ENCODE measurements around the gene CD33. TPM values are rescaled to one million over a fixed set of nuclear protein-coding genes. Genes with fewer than 3 reads are reported as not detected.

The CD33 gene
- total and polyA plus RNA-seq, 2 of the 8 experiments (the other 6 are each of a cell fraction or from before 2014, with no cell fraction given), result 0.06 TPM; not detected in 1

GRCh38 chr19:51185868-51186215, 39.0 kb upstream of the CD33 start:
- H3K27me3 ChIP-seq (replicated peaks in 1 of 4; ENCODE audit: control insufficient read depth in 3 of 4, extremely low read depth in 1 of 4, insufficient read depth in 3 of 4, low read length in 3 of 4), result peaks cover 0 to 13% (median 5%) of the 10 kb centered on the region in 4 experiments; a peak in 5 of 7 replicates
- H3K4me3 ChIP-seq (ENCODE audit: extremely low read depth in 1 of 4, insufficient read depth in 2 of 4, low read depth in 3 of 4, low read length in 4 of 4), result no peak overlapping the region
- no peak overlapping the region for H3K4me2 ChIP-seq (ENCODE audit: insufficient read depth in 1 of 2, low read depth in 2 of 2, low read length in 2 of 2)
- peaks cover 0 to 8% of the 10 kb centered on the region in 2 experiments; a peak in 1 of 4 replicates for H3K9me3 ChIP-seq (ENCODE audit: insufficient read depth in 2 of 2, low read depth in 1 of 2, low read length in 1 of 2)
- H2AK5ac ChIP-seq (ENCODE audit: low read depth, low read length), result no peak overlapping the region
- H3K56ac ChIP-seq (replicated peaks; ENCODE audit: insufficient read length, low read depth, low read length), result no peak overlapping the region
- no peak overlapping the region for H2BK15ac ChIP-seq (ENCODE audit: low read length)
- H3K4me1 ChIP-seq (replicated peaks in 1 of 4; ENCODE audit: control insufficient read depth in 3 of 4, insufficient read depth in 4 of 4, low read length in 3 of 4), result peaks cover 0 to 3% (median 0%) of the 10 kb centered on the region in 4 experiments; a peak in 3 of 7 replicates
- 90% methylated on average over 3 of the region's 5 CpGs; no CpG with 5 or more reads in 1 of the 2 experiments for WGBS, 2 experiments (ENCODE audit: extremely low coverage in 1 of 2, insufficient coverage in 1 of 2, insufficient read length in 1 of 2, insufficient replicate concordance in 2 of 2, low coverage in 1 of 2, low lambda C conversion rate in 2 of 2, missing lambda C conversion rate in 1 of 2)
- H3K79me1 ChIP-seq (ENCODE audit: low read depth, low read length), result no peaks in the 10 kb centered on the region
- no peak overlapping the region for H3K4ac ChIP-seq (replicated peaks; ENCODE audit: insufficient read length, low read depth, low read length)
- no peak overlapping the region for H4K5ac ChIP-seq (ENCODE audit: insufficient read length, low read depth, low read length)
- ChIA-PET CTCF (ENCODE audit: partially characterized antibody) (interaction anchor here (1.1 to 2.8 kb wide), 4 partner anchors 26 to 74 kb away, joined by 3 to 14 read pairs (median 4); no protein-coding TSS in a partner anchor), POLR2A (ENCODE audit: partially characterized antibody) (interaction anchor here (1.8 kb wide), 1 partner anchor 208 kb away, joined by 5 read pairs; no protein-coding TSS in a partner anchor)
- no peak for TF ChIP-seq RXRA (IDR thresholded peaks at IDR 0.05; ENCODE audit: insufficient read depth, low read depth, low read length)
- no peak for TF ChIP-seq MAFK (IDR thresholded peaks at IDR 0.05; ENCODE audit: low read depth, low read length)
- TF ChIP-seq CHD1 (IDR thresholded peaks at IDR 0.05; ENCODE audit: low read depth, low read length), result no peak
- TF ChIP-seq HDAC2 (IDR thresholded peaks at IDR 0.05; ENCODE audit: borderline replicate concordance in 1 of 2, low read depth in 2 of 2, low read length in 2 of 2), result no peak
- no peak for TF ChIP-seq YY1 (IDR thresholded peaks at IDR 0.05; ENCODE audit: low read depth, low read length)
- no peak for TF ChIP-seq HDAC6 (IDR thresholded peaks at IDR 0.05; ENCODE audit: low read depth, low read length)
- no peak overlapping the region for H2BK12ac ChIP-seq (ENCODE audit: low read depth, low read length)
- no peak for DNase-seq (ENCODE audit: low read depth in 1 of 2, low spot score in 2 of 2)
- no peaks in the 10 kb centered on the region for H4K20me1 ChIP-seq (replicated peaks in 1 of 2; ENCODE audit: control insufficient read depth in 1 of 2, insufficient read depth in 2 of 2, low read length in 2 of 2)
- no peak overlapping the region for H3K9ac ChIP-seq (replicated peaks in 1 of 4; ENCODE audit: extremely low read depth in 1 of 4, low read depth in 3 of 4, low read length in 3 of 4)
- no peak overlapping the region for H3K14ac ChIP-seq (ENCODE audit: insufficient read length)
- no peak overlapping the region for H2AFZ ChIP-seq (ENCODE audit: low read length)
- no peak overlapping the region for H2BK120ac ChIP-seq (replicated peaks; ENCODE audit: low read depth, low read length)
- no peak overlapping the region for H4K91ac ChIP-seq (replicated peaks; ENCODE audit: insufficient read length, low read length)
- no peak overlapping the region for H3K18ac ChIP-seq (ENCODE audit: extremely low read depth, low read length)
- no peak overlapping the region for H3K27ac ChIP-seq (ENCODE audit: low read depth, low read length)
- peaks cover 0 to under 1% (median 0%) of the 10 kb centered on the region in 4 experiments; a peak in 1 of 8 replicates for H3K36me3 ChIP-seq (ENCODE audit: control insufficient read depth in 2 of 4, insufficient read depth in 4 of 4, low read length in 3 of 4)
- no peaks in the 10 kb centered on the region for H3K79me2 ChIP-seq (ENCODE audit: control insufficient read depth in 1 of 2, insufficient read depth in 2 of 2, low read length in 2 of 2)
- no peak overlapping the region for H2BK5ac ChIP-seq (ENCODE audit: low read depth, low read length)
- no peak overlapping the region for H3K23ac ChIP-seq (ENCODE audit: insufficient read length)
- FAIRE-seq, result no peak
- no peak overlapping the region for H4K8ac ChIP-seq (ENCODE audit: extremely low read depth, insufficient read depth, low read length)
- no peak overlapping the region for H2BK20ac ChIP-seq (ENCODE audit: low read length)
- no peaks in the 10 kb centered on the region for H3K23me2 ChIP-seq (ENCODE audit: low read depth, low read length)
